Sigmoid colon (tissue), 7 donors: ENCODE data around the gene SPATC1L. TPM values are rescaled to one million over a fixed set of nuclear protein-coding genes. Genes with fewer than 3 reads are reported as not detected.
"Not testable (repeated sequence)": the region's sequence is repeated elsewhere in the genome, so short reads cannot be mapped to it uniquely, and the experiment has no call there.

Experiments
- DNase-seq: peaks from one replicate; pipeline ENCODE4 v3.0.0-alpha.2; 2019
- H3K27ac ChIP-seq, 4 donors: fragments of 200-600 bp; sonication (generic); one replicate each; pipeline ENCODE4 v1.5.1; 2016 to 2019; ENCODE audit warnings: mild to moderate bottlenecking in 1 of 4
- H3K27me3 ChIP-seq, 3 donors: fragments of 200-600 bp; sonication (generic); one replicate each; pipeline ENCODE4 v1.5.1; 2019; ENCODE audit warnings: mild to moderate bottlenecking in 1 of 3
- H3K36me3 ChIP-seq, 4 donors: fragments of 200-600 bp; sonication (generic); one replicate each; pipeline ENCODE4 v1.5.1; 2016 to 2019
- H3K4me1 ChIP-seq, 4 donors: fragments of 200-600 bp; sonication (generic); one replicate each; pipeline ENCODE4 v1.5.1; 2017 to 2019
- H3K4me3 ChIP-seq, 4 donors: fragments of 200-600 bp; sonication (generic); one replicate each; pipeline ENCODE4 v1.5.1; 2017 to 2019; ENCODE audit warnings: mild to moderate bottlenecking in 2 of 4, moderate library complexity in 1 of 4
- H3K9me3 ChIP-seq, 4 donors: fragments of 200-600 bp in 3 of 4; sonication (generic) in 3 of 4; one replicate each; pipeline versions ENCODE4 v1.5.1 to v1.6.1; 2013 to 2019
- CTCF ChIP-seq, 4 experiments: fragments of 450-650 bp in 3 of 4; fragments of 200-600 bp in 1 of 4; IDR thresholded peaks; one replicate each; pipeline ENCODE4 v1.5.1; 2016 to 2019; ENCODE audit warnings: antibody characterized with exemption in 4 of 4, mild to moderate bottlenecking in 3 of 4, moderate library complexity in 2 of 4
- EP300 ChIP-seq, 4 donors: sonication (generic); formaldehyde crosslinking; IDR thresholded peaks; one replicate each; pipeline ENCODE4 v1.6.1; 2017; ENCODE audit warnings: antibody characterized with exemption in 4 of 4
- POLR2A ChIP-seq, 2 donors: fragments of 450-650 bp; IDR thresholded peaks; one replicate each; pipeline ENCODE4 v1.6.1; 2016; ENCODE audit warnings: antibody characterized with exemption in 2 of 2, mild to moderate bottlenecking in 2 of 2, moderate library complexity in 2 of 2
- POLR2AphosphoS5 ChIP-seq, 4 donors: sonication (generic); formaldehyde crosslinking; IDR thresholded peaks; one replicate each; pipeline ENCODE4 v1.6.1; 2017; ENCODE audit warnings: antibody characterized with exemption in 4 of 4
- WGBS, 2 donors: extraction: QIAGEN DNeasy Blood & Tissue Kit; methylation state at CpG; one replicate each; pipeline ENCODE4 v1.1.7; 2013; 5-methylcytosine and 5-hydroxymethylcytosine counted together
- intact Hi-C: fragments of 100-400 bp; cut with DNase I; formaldehyde crosslinking; loops from one replicate; pipeline ENCODE4 v1.15.1; 2023
- polyA plus RNA-seq, 3 donors: library from polyadenylated mRNA; stranded (reverse); fragments of 200-250 nt; gene quantifications; one replicate each; pipeline ENCODE4 v1.2.3, GENCODE V29; 2013
- total RNA-seq, 4 donors: library from RNA; depleted of rRNA; stranded (reverse); fragments of >200 nt; gene quantifications; one replicate each; pipeline ENCODE4 v1.1.0, GENCODE V29; 2016
- donor health status: healthy with polysubstance abuse.
- donor health status: Bipolar disorder and iron deficiency.
- donor health status: healthy.

The SPATC1L gene
- total and polyA plus RNA-seq, 7 donors, result 0.95 to 18.3 (median 7.8) TPM

GRCh38 chr21:46227811-46228344 lies 43.6 kb upstream of the SPATC1L start:
- Histone ChIP-seq H3K36me3 (peaks cover 0 to 9% (median 0%) of the 10 kb centered on the region in 4 donors), H3K4me3 (peak overlapping the region; percentile 74 to 100 (median 89)), H3K27ac (peak overlapping the region; percentile 82 to 90 (median 90)), H3K27me3 (no peaks in the 10 kb centered on the region), H3K4me1 (peaks cover 0 to 41% (median 33%) of the 10 kb centered on the region in 4 donors), H3K9me3 (no peaks in the 10 kb centered on the region)
- 2% methylated on average over 20 of the region's 20 CpGs for WGBS, 2 donors
- DNase-seq, result peak; percentile 67
- intact Hi-C loops, result loop anchor here (2.0 to 5.0 kb wide), 4 partner anchors 59 to 256 kb away; partner anchors contain the start of genes PCNT and YBEY
- no peak for TF ChIP-seq EP300 (IDR thresholded peaks at IDR 0.05)
- no peak for TF ChIP-seq POLR2AphosphoS5 (IDR thresholded peaks at IDR 0.05)
- no peak for TF ChIP-seq CTCF (IDR thresholded peaks at IDR 0.05)
- TF ChIP-seq POLR2A (IDR thresholded peaks at IDR 0.05), result no peak

- DNase-seq, result peak; percentile 59
- Histone ChIP-seq H3K4me1 (peaks cover 0 to 41% (median 33%) of the 10 kb centered on the region in 4 donors), H3K36me3 (peaks cover 0 to 12% (median 4%) of the 10 kb centered on the region in 4 donors), H3K4me3 (peak overlapping the region; percentile 8 to 100 (median 89)), H3K27ac (peak overlapping the region; percentile 82 to 90 (median 90)), H3K27me3 (no peaks in the 10 kb centered on the region), H3K9me3 (no peaks in the 10 kb centered on the region)
- intact Hi-C loops, result loop anchor here (5.0 kb wide), 2 partner anchors 85 to 255 kb away; no protein-coding TSS in a partner anchor
- WGBS, 2 donors, result 53 to 64% methylated on average over 4 of the region's 4 CpGs
- peak in 1 of 4 donors; percentile 27 for TF ChIP-seq POLR2AphosphoS5 (IDR thresholded peaks at IDR 0.05)
- no peak for TF ChIP-seq EP300 (IDR thresholded peaks at IDR 0.05)
- no peak for TF ChIP-seq CTCF (IDR thresholded peaks at IDR 0.05)
- no peak for TF ChIP-seq POLR2A (IDR thresholded peaks at IDR 0.05)
These were observed 42.8 kb upstream of the SPATC1L start for GRCh38 chr21:46226920-46227599.

- Histone ChIP-seq H3K27me3 (no peaks in the 10 kb centered on the region), H3K36me3 (peaks cover 0 to 21% (median 11%) of the 10 kb centered on the region in 4 donors), H3K9me3 (no peaks in the 10 kb centered on the region), H3K4me3 (peak overlapping the region in 1 of 4 donors; percentile 4), H3K27ac (peak overlapping the region in 3 of 4 donors; percentile 19 to 90 (median 89)), H3K4me1 (peaks cover 0 to 41% (median 33%) of the 10 kb centered on the region in 4 donors)
- intact Hi-C loops, result loop anchor here (5.0 kb wide), 2 partner anchors 84 to 254 kb away; no protein-coding TSS in a partner anchor
- TF ChIP-seq POLR2AphosphoS5 (IDR thresholded peaks at IDR 0.05) (no peak), POLR2A (IDR thresholded peaks at IDR 0.05) (no peak), CTCF (IDR thresholded peaks at IDR 0.05) (no peak), EP300 (IDR thresholded peaks at IDR 0.05) (no peak)
- DNase-seq, result peak; percentile 72
- WGBS, 2 donors, result 88 to 95% methylated on average over 1 of the region's 1 CpG
These were observed 41.9 kb upstream of the SPATC1L start for GRCh38 chr21:46226146-46226545.

- H3K4me3 ChIP-seq, intact Hi-C loops: not testable (repeated sequence)
- peaks cover 0 to 29% (median 23%) of the 10 kb centered on the region in 4 donors for H3K4me1 ChIP-seq
These were observed 39.4 kb upstream of the SPATC1L start for GRCh38 chr21:46223661-46224060.

GRCh38 chr21:46223217-46223616 lies 39.0 kb upstream of the SPATC1L start:
- Histone ChIP-seq H3K9me3 (no peaks in the 10 kb centered on the region), H3K27ac (no peak overlapping the region), H3K36me3 (peaks cover 0 to 47% (median 25%) of the 10 kb centered on the region in 4 donors), H3K4me3 (no peak overlapping the region), H3K27me3 (no peaks in the 10 kb centered on the region), H3K4me1 (peaks cover 0 to 29% (median 23%) of the 10 kb centered on the region in 4 donors)
- intact Hi-C loops, result no loop called here
- DNase-seq, result peak; percentile 56
- no peak for TF ChIP-seq POLR2A (IDR thresholded peaks at IDR 0.05)
- no peak for TF ChIP-seq EP300 (IDR thresholded peaks at IDR 0.05)
- no peak for TF ChIP-seq POLR2AphosphoS5 (IDR thresholded peaks at IDR 0.05)
- 89 to 94% methylated on average over 7 of the region's 7 CpGs for WGBS, 2 donors

More at GRCh38 chr21:46223661-46224060, 39.4 kb upstream of the SPATC1L start:
- H3K27me3 ChIP-seq, H3K9me3 ChIP-seq, H3K27ac ChIP-seq: not testable (repeated sequence)
- 97% methylated on average over 18 of the region's 18 CpGs for WGBS, 2 donors
- DNase-seq, result peak; percentile 52
- peaks cover 0 to 46% (median 25%) of the 10 kb centered on the region in 4 donors for H3K36me3 ChIP-seq
